ENCODE results near the gene ALOXE3. TPM values are rescaled to one million over a fixed set of nuclear protein-coding genes. Genes with fewer than 3 reads are reported as not detected.

The ALOXE3 gene
- total and polyA plus RNA-seq, 2 of the 8 experiments (the other 6 are each of a cell fraction or from before 2014, with no cell fraction given), result 0.26 TPM; not detected in 1

- H3K27ac ChIP-seq (ENCODE audit: low read depth, low read length), result no peak overlapping the region
- H4K91ac ChIP-seq (replicated peaks; ENCODE audit: insufficient read length, low read length), result no peak overlapping the region
- peaks cover 0 to 24% (median 12%) of the 10 kb centered on the region in 4 experiments; a peak in 6 of 7 replicates for H3K4me1 ChIP-seq (replicated peaks in 1 of 4; ENCODE audit: control insufficient read depth in 3 of 4, insufficient read depth in 4 of 4, low read length in 3 of 4)
- H3K9me3 ChIP-seq (ENCODE audit: insufficient read depth in 2 of 2, low read depth in 1 of 2, low read length in 1 of 2), result no peaks in the 10 kb centered on the region
- no peak overlapping the region for H3K4ac ChIP-seq (replicated peaks; ENCODE audit: insufficient read length, low read depth, low read length)
- WGBS, 2 experiments (ENCODE audit: extremely low coverage in 1 of 2, insufficient coverage in 1 of 2, insufficient read length in 1 of 2, insufficient replicate concordance in 2 of 2, low coverage in 1 of 2, low lambda C conversion rate in 2 of 2, missing lambda C conversion rate in 1 of 2), result 4% methylated on average over 30 of the region's 45 CpGs; no CpG with 5 or more reads in 1 of the 2 experiments
- H3K36me3 ChIP-seq (ENCODE audit: control insufficient read depth in 2 of 4, insufficient read depth in 4 of 4, low read length in 3 of 4), result no peaks in the 10 kb centered on the region
- H4K20me1 ChIP-seq (replicated peaks in 1 of 2; ENCODE audit: control insufficient read depth in 1 of 2, insufficient read depth in 2 of 2, low read length in 2 of 2), result peaks cover 3 to 5% of the 10 kb centered on the region in 2 experiments
- no peak overlapping the region for H2BK120ac ChIP-seq (replicated peaks; ENCODE audit: low read depth, low read length)
- 0 out of 2 replicates have a peak overlapping the region, but pooled peaks have one; percentile 60 for H2BK12ac ChIP-seq (ENCODE audit: low read depth, low read length)
- H3K18ac ChIP-seq (ENCODE audit: extremely low read depth, low read length), result peak overlapping the region; percentile 48; the same call in 1 of the 2 replicates
- H2BK20ac ChIP-seq (ENCODE audit: low read length), result no peak overlapping the region
- POLR2A ChIA-PET (ENCODE audit: partially characterized antibody), result interaction anchor here (0.6 to 2.4 kb wide), 6 partner anchors 13 to 122 kb away, joined by 3 to 14 read pairs (median 3); partner anchors contain the start of gene AURKB
- H3K23me2 ChIP-seq (ENCODE audit: low read depth, low read length), result peaks cover 34% of the 10 kb centered on the region
- TF ChIP-seq SAP30 (IDR thresholded peaks at IDR 0.05; ENCODE audit: insufficient read depth, insufficient replicate concordance, low read length) (no peak), RBBP5 (IDR thresholded peaks at IDR 0.05; ENCODE audit: borderline replicate concordance, low read depth, low read length) (0 out of 2 replicates have a peak, but pooled peaks have one; percentile 6), KDM4A (IDR thresholded peaks at IDR 0.05; ENCODE audit: low read depth, low read length, severe bottlenecking) (peak; percentile 5)
- H3K56ac ChIP-seq (replicated peaks; ENCODE audit: insufficient read length, low read depth, low read length), result no peak overlapping the region
- FAIRE-seq, result no peak
- H3K4me2 ChIP-seq (ENCODE audit: insufficient read depth in 1 of 2, low read depth in 2 of 2, low read length in 2 of 2), result peak overlapping the region; percentile 88 to 93
- peaks cover 30 to 54% (median 51%) of the 10 kb centered on the region in 4 experiments for H3K27me3 ChIP-seq (replicated peaks in 1 of 4; ENCODE audit: control insufficient read depth in 3 of 4, extremely low read depth in 1 of 4, insufficient read depth in 3 of 4, low read length in 3 of 4)
- DNase-seq (ENCODE audit: low read depth in 1 of 2, low spot score in 2 of 2), result peak in 1 of 2 experiments; percentile 76
- no peak overlapping the region for H3K23ac ChIP-seq (ENCODE audit: insufficient read length)
- H3K4me3 ChIP-seq (ENCODE audit: extremely low read depth in 1 of 4, insufficient read depth in 2 of 4, low read depth in 3 of 4, low read length in 4 of 4), result peak overlapping the region; percentile 54 to 89 (median 82)
- no peaks in the 10 kb centered on the region for H3K79me1 ChIP-seq (ENCODE audit: low read depth, low read length)
- no peak overlapping the region for H2BK15ac ChIP-seq (ENCODE audit: low read length)
- no peak overlapping the region; the same call in 1 of the 2 replicates for H4K8ac ChIP-seq (ENCODE audit: extremely low read depth, insufficient read depth, low read length)
- no peaks in the 10 kb centered on the region for H3K79me2 ChIP-seq (ENCODE audit: control insufficient read depth in 1 of 2, insufficient read depth in 2 of 2, low read length in 2 of 2)
- H3K14ac ChIP-seq (ENCODE audit: insufficient read length), result no peak overlapping the region
- no peak overlapping the region for H3K9ac ChIP-seq (replicated peaks in 1 of 4; ENCODE audit: extremely low read depth in 1 of 4, low read depth in 3 of 4, low read length in 3 of 4)
- CTCF ChIA-PET (ENCODE audit: partially characterized antibody), result interaction anchor here (0.6 to 4.3 kb wide), 14 partner anchors 7 to 408 kb away, joined by 3 to 26 read pairs (median 3); partner anchors contain the start of gene ALOXE3
- no peak overlapping the region for H2AK5ac ChIP-seq (ENCODE audit: low read depth, low read length)
- no peak overlapping the region for H2AFZ ChIP-seq (ENCODE audit: low read length)
- H4K5ac ChIP-seq (ENCODE audit: insufficient read length, low read depth, low read length), result no peak overlapping the region
- no peak overlapping the region for H2BK5ac ChIP-seq (ENCODE audit: low read depth, low read length)
These were observed 8.3 kb upstream of the ALOXE3 start for GRCh38 chr17:8126491-8127066.

Measured in H1 (cell line).